Heart left ventricle (tissue), 13 donors: Measurements from ENCODE around the gene ALDH18A1.

Experiments
- POLR2A ChIP-seq, 2 donors: fragments of 450-650 bp; IDR thresholded peaks; one replicate each; pipeline ENCODE4 v1.6.1; 2017; ENCODE audit warnings: antibody characterized with exemption in 2 of 2, mild to moderate bottlenecking in 2 of 2, moderate library complexity in 2 of 2
- TF ChIP-seq, protein P1 (sequence below), 12 donors: fragments of 200-600 bp; sonication (generic) in 4 of 12; IDR thresholded peaks; one replicate each; pipeline versions ENCODE4 v1.5.0 to v1.8.0; 2018 to 2022; ENCODE audit warnings: antibody characterized with exemption in 12 of 12, mild to moderate bottlenecking in 5 of 12
- donor health status: ischemic (EF 13 %, LVEDD 7.1; RV severe dilation, severe dysfunction).
- donor health status: DM: no; HTN: yes; CAD: no.
- donor health status: DM: no; HTN: no; CAD: no.
- donor health status: ischemic (EF 25% LVEDD 6.9; RV normal size, moderate dysfunction).
- donor health status: ischemic (EF 25% LVEDD 5.7; RV mildly dilated, moderate dysfunction).
- donor health status: ischemic (EF 35%, LVEDD 5.7; RV mildly dilated, moderate dysfunction).
- donor health status: nonischemic (EF 11% LVEDD 7.7; RV severe dilation, severe dysfunction).
- donor health status: DM: yes; HTN: yes; CAD: no.
- donor health status: PGD.
- donor health status: ischemic (EF 29% LVEDD 5.4; RV normal size, mild dysfunction).
- donor health status: nonischemic (EF 23%, LVEDD 6.1; RV moderate dilation, normal function).

DNA sequence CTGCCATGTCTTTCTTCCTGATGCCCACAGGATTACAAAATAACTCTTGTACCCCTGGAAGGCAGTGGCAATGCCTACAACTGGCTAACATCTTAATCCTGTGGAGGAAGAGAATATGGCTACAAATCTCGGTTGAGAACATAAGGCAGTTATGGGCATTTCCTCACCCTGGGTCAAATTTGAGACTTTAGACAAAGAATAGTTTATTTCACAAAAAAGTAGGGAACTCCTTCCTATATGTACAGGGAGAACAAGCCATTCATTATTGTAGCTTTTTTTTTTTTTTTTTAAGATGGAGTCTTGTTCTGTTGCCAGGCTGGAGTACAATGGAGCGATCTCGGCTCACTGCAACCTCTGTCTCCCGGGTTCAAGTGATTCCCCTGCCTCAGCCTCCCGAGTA is 2.6 kb downstream of the ALDH18A1 start:
- TF ChIP-seq, protein P1, sequence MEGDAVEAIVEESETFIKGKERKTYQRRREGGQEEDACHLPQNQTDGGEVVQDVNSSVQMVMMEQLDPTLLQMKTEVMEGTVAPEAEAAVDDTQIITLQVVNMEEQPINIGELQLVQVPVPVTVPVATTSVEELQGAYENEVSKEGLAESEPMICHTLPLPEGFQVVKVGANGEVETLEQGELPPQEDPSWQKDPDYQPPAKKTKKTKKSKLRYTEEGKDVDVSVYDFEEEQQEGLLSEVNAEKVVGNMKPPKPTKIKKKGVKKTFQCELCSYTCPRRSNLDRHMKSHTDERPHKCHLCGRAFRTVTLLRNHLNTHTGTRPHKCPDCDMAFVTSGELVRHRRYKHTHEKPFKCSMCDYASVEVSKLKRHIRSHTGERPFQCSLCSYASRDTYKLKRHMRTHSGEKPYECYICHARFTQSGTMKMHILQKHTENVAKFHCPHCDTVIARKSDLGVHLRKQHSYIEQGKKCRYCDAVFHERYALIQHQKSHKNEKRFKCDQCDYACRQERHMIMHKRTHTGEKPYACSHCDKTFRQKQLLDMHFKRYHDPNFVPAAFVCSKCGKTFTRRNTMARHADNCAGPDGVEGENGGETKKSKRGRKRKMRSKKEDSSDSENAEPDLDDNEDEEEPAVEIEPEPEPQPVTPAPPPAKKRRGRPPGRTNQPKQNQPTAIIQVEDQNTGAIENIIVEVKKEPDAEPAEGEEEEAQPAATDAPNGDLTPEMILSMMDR (IDR thresholded peaks at IDR 0.05) = no peak
- TF ChIP-seq POLR2A (IDR thresholded peaks at IDR 0.05) = no peak
